Kasumi-1 (cell line): ENCODE data around the gene CHN2.

Source experiments
- DNase-seq, 2 experiments: peaks; one replicate each; lab custom pipeline; 2025; lab: John Stamatoyannopoulos, UW

Gene CHN2

DNA sequence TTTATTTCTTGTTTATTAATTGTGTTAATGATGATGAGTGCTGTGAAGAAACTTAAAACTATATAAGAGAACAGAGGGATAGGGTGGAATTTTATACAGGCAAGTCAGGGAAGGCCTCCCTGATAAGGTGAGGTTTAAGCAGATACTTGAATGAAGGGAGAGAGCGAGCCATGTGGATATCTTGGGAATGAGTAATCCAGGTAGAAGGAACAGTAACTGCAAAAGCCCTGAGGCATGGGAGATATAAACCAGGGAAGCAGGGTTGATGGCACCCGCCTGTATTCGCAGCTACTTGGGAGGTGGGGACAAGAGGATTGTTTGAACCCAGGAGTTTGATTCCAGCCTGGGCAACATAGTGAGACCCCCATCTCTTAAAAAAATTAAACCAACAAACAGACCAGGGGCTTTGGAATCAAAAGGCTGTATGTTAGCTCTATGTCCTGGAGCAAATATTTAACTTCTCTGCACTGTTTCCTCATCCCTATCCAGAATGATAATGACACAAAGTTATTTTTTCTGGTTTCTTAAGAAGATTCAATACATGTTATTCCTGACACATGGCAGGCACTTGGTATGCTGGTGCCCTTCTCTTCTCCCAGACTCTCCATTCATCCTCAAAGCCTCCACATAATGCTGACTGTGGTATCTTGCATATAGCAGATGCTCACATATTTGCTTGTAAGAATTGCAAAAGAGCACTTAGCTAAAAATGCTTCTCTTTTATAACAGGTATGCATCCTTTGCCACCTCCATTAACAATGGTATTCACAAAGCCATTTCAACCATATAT lies 169.3 kb downstream of the CHN2 start:
- DNase-seq, result no peak

DNA sequence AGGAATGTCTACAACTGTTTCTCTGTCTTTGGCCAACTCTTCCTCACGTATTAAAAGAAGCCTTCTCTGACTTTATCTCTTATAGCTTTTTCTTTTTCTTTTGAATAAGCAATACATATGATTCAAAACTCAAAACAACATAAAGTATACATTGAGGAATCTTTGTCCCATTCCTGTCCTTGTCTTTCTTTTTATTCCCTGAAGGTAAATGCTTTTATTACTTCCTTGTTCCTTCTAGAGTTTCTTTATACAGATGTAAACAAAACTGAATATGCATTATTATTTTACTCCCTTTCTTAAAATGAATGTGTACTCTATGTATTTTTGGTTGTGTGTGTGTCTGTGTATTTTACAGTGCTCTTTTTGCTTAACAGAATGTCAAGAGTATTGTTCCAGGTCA lies 170.1 kb downstream of the CHN2 start:
- no peak for DNase-seq

DNA sequence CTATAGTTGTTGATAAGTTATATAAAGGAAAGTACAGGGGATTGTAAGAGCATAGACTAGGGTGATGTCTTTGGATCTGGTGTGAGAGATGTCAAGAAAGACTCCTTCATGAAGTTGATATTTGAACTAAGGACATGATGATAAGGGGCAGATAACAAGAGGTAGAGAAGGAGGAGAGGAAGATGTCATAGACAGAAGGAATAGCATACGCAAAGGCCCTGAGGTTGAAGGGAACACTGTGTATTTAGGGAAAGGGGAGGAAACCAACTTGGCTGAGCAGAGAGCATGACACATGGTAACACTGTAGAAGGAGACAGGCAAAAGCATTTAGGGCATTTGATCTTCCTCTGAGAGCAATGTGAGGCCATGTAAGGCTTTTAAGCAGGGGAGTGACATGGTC lies 170.8 kb downstream of the CHN2 start:
- DNase-seq, result no peak

GRCh38 chr7:29367784-29368183 lies 173.2 kb downstream of the CHN2 start:
- DNase-seq, result no peak

DNA sequence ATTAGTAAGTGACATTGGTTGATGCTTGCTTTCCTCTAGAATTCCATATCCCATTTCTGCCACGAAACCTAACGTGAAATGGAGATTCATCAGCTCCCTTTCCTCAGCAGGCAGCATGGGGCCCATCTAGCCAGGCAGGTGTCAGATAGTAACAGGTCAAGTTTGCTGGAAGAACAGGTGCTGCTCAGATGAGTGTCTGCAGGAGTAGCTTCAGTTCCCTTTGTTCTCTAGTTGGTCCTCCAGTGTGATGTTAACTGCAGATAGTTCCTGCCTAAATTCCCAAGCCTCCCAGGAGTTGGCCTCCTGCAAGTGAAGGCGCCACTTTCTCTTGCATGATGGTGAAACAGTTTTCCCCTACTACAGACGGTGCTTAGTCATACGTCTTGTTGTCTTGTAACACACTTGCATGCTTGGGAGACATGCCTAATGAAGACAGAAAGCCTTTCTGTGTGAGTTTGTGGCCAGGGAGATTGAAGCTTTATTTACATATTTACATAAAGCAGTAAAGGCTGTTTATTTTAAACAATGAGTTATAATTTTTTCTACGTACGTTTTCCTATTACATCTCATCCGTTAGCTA lies 175.4 kb downstream of the CHN2 start:
- DNase-seq, result no peak

DNA sequence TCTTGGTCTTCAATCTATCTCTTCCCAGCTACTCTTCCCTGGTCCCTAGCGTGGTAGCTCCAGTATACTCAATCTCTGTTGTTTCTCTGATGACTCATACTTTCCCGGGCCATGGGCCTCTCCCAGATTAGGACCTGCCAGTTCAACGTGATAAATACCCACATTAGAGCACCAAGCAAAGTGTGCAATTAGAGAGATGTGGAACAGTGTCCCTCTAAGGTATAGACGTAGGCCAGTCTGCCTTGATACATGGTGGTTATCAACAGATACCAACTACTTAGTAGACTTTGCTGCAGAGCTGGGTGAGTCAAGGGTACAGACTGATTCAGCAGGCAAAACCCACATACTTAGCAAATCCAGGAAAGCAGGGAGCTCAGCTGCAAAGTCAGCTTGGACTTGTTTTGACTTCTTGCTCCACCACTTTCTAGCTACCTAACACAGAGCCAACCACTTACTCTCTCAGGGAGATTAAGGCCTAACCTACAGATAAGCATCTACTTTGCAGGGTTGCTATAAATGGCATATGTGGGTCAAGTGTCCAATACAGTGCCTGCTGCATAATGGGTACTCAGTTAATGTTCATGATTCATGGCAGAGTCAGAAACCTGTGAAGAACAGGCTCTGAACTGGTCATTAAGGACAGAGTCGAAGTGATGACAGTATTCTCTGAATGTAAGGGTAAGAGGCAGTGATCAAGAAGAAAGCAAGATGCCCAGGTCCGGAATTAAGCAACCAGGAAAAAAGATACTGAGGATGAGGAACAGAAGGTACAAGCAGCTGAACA lies 176.1 kb downstream of the CHN2 start:
- no peak for DNase-seq

DNA sequence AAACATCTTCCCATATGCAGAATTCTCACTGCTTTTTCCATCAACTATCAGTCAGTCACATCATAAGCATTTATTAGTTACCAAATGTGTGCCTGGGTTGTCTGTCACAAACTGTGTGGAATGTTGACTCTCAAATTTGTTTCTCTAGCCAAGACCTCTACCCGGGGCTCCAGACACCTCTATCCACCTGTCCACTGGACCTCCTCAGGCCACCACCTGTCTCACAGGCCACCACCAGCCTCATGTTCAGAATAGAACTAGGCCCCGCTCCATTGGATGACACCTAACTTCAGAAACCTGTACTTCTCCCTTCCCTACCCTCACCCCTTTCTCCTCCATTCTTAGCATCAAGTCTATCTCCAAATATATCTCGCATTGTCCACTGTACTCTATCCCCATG lies 176.9 kb downstream of the CHN2 start:
- DNase-seq, result no peak

GRCh38 chr7:29372351-29373090 lies 177.9 kb downstream of the CHN2 start:
- DNase-seq, result no peak

- no peak for DNase-seq
Observed at GRCh38 chr7:29375641-29376562, 181.3 kb downstream of the CHN2 start.

GRCh38 chr7:29377718-29378117 lies 183.1 kb downstream of the CHN2 start:
- DNase-seq, result no peak

DNA sequence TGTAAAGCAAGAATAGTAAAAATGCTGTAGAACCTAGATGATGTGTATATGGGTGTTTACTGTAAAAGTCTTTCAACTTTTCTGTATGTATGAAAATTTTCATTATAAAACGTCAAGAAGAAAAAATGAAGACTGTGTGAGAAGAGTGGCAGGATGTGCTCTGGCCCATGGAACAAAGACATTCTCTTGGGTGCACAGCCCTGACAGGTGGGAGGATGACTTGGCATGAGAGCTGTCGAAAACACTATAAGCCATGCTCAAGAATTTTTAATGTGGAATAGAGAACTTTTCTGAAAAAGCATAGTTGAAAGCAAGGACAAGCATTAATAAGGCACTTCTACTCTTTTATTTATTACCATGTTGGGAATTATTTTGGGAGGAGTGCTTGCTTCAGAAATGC lies 185.0 kb downstream of the CHN2 start:
- DNase-seq, result no peak

GRCh38 chr7:29381206-29382094 lies 186.9 kb downstream of the CHN2 start:
- no peak for DNase-seq

DNA sequence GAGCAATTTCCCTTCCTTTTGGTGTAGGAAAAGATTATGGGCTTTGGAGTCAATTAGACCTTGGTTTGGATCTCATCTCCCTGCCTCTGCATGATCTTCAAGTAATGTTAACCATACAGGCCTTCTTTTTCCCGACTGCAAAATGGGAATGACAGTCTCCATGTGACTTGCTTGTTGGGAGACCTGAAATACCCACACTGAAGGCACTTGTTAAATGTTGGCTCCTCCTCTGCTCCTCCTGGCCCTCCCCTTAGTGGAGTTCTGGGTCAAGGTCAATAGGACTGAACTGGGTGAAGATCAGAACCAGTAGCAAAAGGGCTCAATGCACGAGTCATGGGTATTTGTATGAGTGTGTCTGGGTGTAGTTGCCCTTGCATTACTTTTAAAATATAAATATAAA lies 189.7 kb downstream of the CHN2 start:
- DNase-seq, result no peak

DNA sequence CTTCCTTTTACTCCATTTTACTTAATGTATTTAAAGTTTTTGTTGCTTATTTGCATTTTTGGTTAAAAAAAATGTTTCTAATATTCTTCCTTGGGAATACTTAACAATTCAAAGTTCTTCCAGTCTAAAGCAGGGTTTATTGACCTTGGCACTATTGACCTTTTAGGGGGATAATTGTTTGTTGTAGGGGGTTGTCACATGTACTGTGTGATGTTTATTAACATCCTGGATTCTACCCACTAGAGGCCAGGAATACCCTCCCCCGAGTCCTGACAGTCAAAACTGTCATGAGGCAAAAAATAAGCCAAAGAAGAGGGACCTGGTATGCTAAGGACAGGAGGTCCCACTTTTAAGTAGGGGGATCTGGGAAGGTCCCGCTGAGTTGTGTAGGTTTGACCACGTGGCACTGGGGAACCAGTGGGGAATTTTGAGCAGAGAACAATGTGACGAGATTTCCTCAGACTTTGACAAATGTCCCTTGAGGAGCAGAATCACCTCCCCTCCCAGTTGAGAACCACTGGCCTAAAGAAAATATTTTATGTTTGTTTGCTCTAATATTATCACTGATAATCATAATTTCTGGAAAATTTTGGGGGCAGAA lies 190.7 kb downstream of the CHN2 start:
- DNase-seq, result no peak

GRCh38 chr7:29386196-29386765 lies 191.7 kb downstream of the CHN2 start:
- DNase-seq, result no peak

DNA sequence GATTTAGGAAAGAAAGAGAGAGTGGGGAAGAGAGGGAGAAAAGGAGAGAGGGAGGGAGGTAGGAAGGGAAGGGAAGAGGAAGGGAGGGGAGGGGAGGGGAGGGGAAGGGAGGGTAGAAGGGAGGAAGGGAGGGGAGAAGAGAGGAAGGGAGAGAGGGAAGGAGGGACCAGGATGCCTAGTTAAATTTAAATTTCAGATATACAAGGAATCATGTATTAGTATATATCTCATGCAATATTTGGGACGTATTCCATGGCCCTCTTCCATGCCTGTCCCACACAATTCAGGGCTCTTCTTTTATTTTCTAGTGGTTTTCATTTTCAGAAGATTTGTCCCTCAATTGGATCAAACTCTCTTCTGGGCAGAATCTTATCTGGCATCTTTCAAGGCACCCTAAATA lies 196.7 kb downstream of the CHN2 start:
- no peak for DNase-seq

- no peak for DNase-seq
Observed at GRCh38 chr7:29394321-29394720, 199.7 kb downstream of the CHN2 start.

DNA sequence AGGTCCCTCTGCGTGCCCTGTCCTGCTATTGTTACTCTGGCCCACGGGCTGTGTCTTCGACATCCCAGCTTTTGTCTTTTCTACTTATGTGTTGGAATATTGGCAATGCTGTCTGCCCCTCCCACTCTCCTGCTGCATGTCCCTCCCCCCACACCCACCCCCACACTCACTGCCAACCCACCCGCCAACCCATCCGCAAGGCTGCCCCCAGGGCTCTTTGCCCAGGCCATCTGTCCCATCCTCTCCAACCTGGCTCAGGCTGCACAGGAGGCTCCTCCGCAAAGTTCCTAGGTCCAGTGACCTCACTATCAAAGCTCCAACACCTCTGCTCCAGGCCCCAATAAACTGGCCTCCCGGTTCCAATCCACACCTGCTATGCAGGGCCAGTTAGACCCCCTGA lies 202.0 kb downstream of the CHN2 start:
- no peak for DNase-seq

DNA sequence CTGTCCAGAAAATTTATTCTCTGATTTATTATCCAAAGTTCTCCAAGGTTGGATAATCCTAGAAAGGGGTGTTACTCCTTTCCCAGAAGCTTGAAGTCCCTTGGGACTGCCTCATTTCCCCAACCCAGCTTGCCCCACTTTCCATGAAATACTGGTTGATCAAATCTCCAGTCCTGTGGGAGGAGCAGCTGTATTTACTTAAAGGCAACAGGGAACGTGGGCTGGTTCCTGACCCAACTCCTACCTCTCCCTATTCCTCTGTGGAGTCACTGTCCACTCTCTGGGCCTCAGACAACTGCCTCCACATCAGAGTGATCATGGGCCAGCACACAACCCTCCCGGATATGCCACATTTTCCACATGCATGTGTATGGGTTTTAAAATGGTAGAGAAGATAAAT lies 202.8 kb downstream of the CHN2 start:
- no peak for DNase-seq

DNA sequence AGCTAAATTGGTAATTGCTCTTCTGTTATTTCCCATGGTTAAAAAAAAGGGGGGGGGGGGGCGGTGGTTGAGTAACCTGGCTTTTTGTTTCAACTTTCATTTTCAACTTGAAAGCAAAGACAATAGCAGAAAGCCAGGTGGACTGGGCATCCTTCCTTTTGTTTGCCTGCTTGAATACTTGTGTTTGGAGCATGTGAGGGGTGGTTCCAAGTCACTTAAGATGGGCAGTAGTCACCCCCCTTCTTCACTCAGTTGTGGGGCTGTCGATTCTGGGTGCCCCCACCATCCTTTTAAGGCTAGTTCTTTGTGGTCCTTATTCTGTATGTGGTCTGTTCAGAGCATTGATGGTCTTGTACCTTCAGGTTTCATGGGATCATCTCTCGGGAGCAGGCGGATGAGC lies 203.4 kb downstream of the CHN2 start:
- DNase-seq, result no peak
